GM10248 (cell line): ENCODE data around the gene C11orf24.

Experiments used
- CTCF ChIA-PET: fragments of 300-600 bp; sonication (Branson Sonifier 250); formaldehyde crosslinking; extraction: SDS; loops from one replicate; lab custom pipeline; 2021; ENCODE audit warnings: antibody characterized with exemption; lab: Yijun Ruan, JAX
- POLR2A ChIA-PET: fragments of 350-650 bp; sonication (Branson Sonifier 250); formaldehyde crosslinking; extraction: SDS; loops from one replicate; lab custom pipeline; 2020; ENCODE audit warnings: antibody characterized with exemption; lab: Yijun Ruan, JAX
- DNase-seq: peaks from one replicate; pipeline ENCODE4 v3.0.0; 2012; ENCODE audit errors: extremely low spot score
- TF ChIP-seq, protein P1 (sequence below): IDR thresholded peaks from 2 replicates; pipeline ENCODE4 v1.5.1; 2012; ENCODE audit warnings: mild to moderate bottlenecking, low read depth; ENCODE audit errors: extremely low read depth, missing control alignments, control extremely low read depth

The C11orf24 gene

DNA sequence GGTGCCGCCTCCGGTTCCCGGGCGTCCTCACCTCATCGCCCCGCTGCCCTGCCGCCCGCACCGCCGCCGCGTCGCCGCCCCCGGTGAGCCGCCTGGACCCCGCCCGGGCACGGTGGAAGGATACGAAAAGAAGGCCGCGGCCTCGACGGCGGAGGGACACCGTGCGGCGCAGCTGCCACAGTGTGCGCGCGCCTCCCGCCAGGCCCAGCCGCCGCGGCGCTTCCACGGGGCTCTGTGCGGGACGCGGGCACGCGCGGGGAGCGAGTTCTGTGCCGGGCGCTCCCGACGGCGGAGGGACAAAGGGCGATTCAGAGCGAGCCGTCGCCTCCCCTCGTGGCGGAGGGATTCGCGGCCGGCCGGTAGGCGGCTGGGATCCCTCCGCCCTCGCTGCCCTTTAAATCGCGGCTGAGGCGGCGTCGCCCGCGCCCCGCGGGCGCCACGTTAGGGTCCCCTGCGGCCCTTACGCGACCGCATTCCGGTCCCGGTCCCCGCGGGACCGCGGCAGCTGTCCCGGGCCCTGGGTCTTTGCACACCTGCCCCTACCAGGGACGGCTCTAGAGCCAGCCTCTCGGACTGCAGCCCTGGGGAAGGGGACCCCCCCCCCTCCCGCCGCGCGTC lies 58.1 kb downstream of the C11orf24 start:
- CTCF ChIA-PET: interaction anchor here (1.7 kb wide), 1 partner anchor 212 kb away, joined by 3 read pairs; no protein-coding TSS in a partner anchor
- POLR2A ChIA-PET: no interaction called here

DNA sequence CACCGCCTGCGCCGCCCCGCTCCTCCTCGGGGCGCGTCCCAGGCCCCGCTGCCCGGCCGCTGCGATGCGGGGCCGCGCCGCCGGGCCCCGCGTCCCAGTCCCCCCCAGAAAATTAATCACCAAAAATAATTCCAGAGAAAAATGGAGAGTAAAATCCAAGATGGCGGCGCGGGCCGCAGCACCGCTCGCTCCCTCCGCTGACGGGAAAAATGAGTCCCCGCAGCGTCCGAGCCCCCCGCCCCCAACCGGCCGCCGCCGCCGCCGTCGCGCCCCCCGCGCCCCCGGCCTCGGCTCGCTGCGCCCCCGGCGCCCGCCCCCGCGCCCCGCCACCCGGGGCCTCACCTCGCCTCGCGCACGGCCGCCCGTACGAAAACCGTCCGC lies 58.6 kb downstream of the C11orf24 start, which contains the start of gene KMT5B:
Gene KMT5B, minus strand, starts transcription at position 162 of the 381 bp plus-strand sequence. CDS start 23,220 bp downstream, outside the sequence.
- DNase-seq: peak; percentile 48

More for the DNA sequence above, 58.1 kb downstream of the C11orf24 start:
- TF ChIP-seq, protein P1, sequence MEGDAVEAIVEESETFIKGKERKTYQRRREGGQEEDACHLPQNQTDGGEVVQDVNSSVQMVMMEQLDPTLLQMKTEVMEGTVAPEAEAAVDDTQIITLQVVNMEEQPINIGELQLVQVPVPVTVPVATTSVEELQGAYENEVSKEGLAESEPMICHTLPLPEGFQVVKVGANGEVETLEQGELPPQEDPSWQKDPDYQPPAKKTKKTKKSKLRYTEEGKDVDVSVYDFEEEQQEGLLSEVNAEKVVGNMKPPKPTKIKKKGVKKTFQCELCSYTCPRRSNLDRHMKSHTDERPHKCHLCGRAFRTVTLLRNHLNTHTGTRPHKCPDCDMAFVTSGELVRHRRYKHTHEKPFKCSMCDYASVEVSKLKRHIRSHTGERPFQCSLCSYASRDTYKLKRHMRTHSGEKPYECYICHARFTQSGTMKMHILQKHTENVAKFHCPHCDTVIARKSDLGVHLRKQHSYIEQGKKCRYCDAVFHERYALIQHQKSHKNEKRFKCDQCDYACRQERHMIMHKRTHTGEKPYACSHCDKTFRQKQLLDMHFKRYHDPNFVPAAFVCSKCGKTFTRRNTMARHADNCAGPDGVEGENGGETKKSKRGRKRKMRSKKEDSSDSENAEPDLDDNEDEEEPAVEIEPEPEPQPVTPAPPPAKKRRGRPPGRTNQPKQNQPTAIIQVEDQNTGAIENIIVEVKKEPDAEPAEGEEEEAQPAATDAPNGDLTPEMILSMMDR: no peak
- peak; percentile 87 for DNase-seq

DNA sequence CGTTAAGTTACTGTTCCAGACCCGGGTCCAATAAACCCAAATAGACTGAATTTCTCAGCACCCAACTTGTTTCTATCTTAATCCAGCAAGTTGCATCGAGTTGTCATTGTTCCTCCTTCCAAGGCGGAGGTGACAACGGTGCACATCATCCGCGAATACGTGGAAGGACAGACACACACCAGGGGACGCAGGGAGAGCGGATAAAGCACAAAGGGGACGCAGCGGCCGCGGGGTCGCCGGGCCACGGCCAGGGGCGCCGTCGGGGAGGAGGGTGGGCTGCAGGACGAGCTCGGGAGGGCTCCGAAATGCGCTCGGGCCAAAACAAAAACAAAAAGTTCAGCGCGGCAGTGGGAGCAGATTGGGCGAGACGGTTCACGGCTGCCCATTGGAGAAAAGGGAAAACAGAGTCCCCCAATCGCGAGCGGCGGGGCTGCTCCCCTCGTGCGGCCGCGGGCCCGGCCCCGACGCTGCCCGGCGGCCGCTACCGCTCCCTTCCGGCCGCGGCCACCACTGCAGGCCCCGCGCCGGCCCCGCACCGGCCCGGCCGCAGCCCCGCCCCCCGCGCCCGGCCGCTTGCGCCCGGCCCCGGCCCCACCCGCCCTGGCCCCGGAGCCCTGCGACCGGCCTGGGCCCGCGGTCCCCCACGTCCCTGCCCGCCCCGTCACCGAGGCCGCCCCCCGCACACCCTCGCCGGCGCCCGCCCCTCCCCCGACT lies 59.2 kb downstream of the C11orf24 start:
- DNase-seq: peak; percentile 87
- TF ChIP-seq, protein P1: peak; percentile 43
- ChIA-PET POLR2A (no interaction called here), CTCF (interaction anchor here (1.5 to 7.5 kb wide), 3 partner anchors 16 to 85 kb away, joined by 3 to 89 read pairs (median 45); no protein-coding TSS in a partner anchor)

More for the DNA sequence above, 58.6 kb downstream of the C11orf24 start, which contains the start of gene KMT5B:
- POLR2A ChIA-PET: no interaction called here
- TF ChIP-seq, protein P1: no peak
- CTCF ChIA-PET: interaction anchor here (7.2 kb wide), 1 partner anchor 17 kb away, joined by 89 read pairs; no protein-coding TSS in a partner anchor

DNA sequence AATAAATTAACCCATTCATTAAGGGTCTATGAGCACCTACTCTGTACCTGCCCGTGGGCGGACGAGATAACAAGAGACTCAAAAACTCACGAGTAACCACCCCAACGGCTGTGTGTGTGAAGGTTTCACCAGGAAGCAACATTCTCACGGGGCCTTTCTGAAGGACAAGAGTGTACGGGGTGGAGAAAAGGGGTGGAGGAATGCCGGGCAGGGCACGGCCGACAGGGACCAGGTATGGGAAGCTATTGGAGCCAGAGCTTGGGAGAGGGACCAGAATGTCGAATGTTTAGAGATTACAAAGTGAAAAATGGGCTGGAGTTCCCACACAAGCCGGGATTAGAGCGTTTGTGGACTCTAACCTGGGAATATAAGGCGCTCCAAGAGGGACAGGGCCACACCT lies 60.2 kb downstream of the C11orf24 start:
- ChIA-PET POLR2A (no interaction called here), CTCF (interaction anchor here (0.8 to 7.5 kb wide), 10 partner anchors 8 to 209 kb away, joined by 3 to 89 read pairs (median 4); partner anchors contain the start of gene ALDH3B1)
- no peak for DNase-seq
- TF ChIP-seq, protein P1: no peak
